ENCODE results near the gene VTCN1. TPM values are rescaled to one million over a fixed set of nuclear protein-coding genes. Genes with fewer than 3 reads are reported as not detected.

Gene VTCN1
- polyA plus RNA-seq, 3 donors, result not detected

- H3K36me3 ChIP-seq (replicated peaks in 1 of 2; ENCODE audit: control insufficient read depth in 1 of 2, insufficient read depth in 2 of 2, low read length in 2 of 2), result no peaks in the 10 kb centered on the region
- peaks cover 0 to 3% (median 2%) of the 10 kb centered on the region in 7 donors for H3K9me3 Mint-ChIP-seq
- no peaks in the 10 kb centered on the region for H3K79me2 ChIP-seq (ENCODE audit: insufficient read depth, low read length)
- no peak overlapping the region for H3K4me2 ChIP-seq (replicated peaks; ENCODE audit: extremely low read depth, low read length, poor library complexity, severe bottlenecking)
- intact Hi-C loops (cut with micrococcal nuclease), result no loop called here
- no peak for DNase-seq
- H3K4me1 Mint-ChIP-seq, result no peaks in the 10 kb centered on the region
- H3K27me3 ChIP-seq (ENCODE audit: control insufficient read depth in 2 of 2, insufficient read depth in 2 of 2, low read length in 2 of 2), result no peaks in the 10 kb centered on the region
- WGBS (ENCODE audit: insufficient coverage), result no CpG with 5 or more reads among the region's 2 CpGs
- no peak overlapping the region for H3K27ac ChIP-seq (ENCODE audit: low read depth in 1 of 2, low read length in 2 of 2)
- H3K36me3 Mint-ChIP-seq, result no peaks in the 10 kb centered on the region
- H2AFZ ChIP-seq (ENCODE audit: insufficient read depth, low read depth, low read length, poor library complexity, severe bottlenecking), result no peak overlapping the region
- H3K4me3 ChIP-seq (replicated peaks in 1 of 3; ENCODE audit: low read depth in 2 of 3, low read length in 3 of 3), result no peak overlapping the region
- no peaks in the 10 kb centered on the region for H3K4me1 ChIP-seq (ENCODE audit: control insufficient read depth in 1 of 2, insufficient read depth in 2 of 2, low read length in 2 of 2)
- H3K9me3 ChIP-seq (replicated peaks in 1 of 2; ENCODE audit: control insufficient read depth in 1 of 2, insufficient read depth in 1 of 2, low read length in 2 of 2), result peaks cover 0 to under 1% of the 10 kb centered on the region in 2 donors
- no peak overlapping the region for H3K9ac ChIP-seq (ENCODE audit: insufficient read depth, low read length, poor library complexity, severe bottlenecking)
- TF ChIP-seq CTCF (IDR thresholded peaks at IDR 0.05), result no peak
- no peak overlapping the region for H3K4me3 Mint-ChIP-seq
- no peak overlapping the region for H3K27ac Mint-ChIP-seq
- H3K27me3 Mint-ChIP-seq (ENCODE audit: low read depth in 3 of 3), result peaks cover 0 to 1% (median under 1%) of the 10 kb centered on the region in 3 donors
- no peaks in the 10 kb centered on the region for H4K20me1 ChIP-seq (ENCODE audit: insufficient read depth, low read length)
Observed at GRCh38 chr1:117146072-117146471, 64.7 kb downstream of the VTCN1 start.

- no peak for DNase-seq
- TF ChIP-seq CTCF (IDR thresholded peaks at IDR 0.05), result no peak
- H3K4me3 ChIP-seq (replicated peaks in 1 of 3; ENCODE audit: low read depth in 2 of 3, low read length in 3 of 3), result no peak overlapping the region
- no peak overlapping the region for H3K27ac ChIP-seq (ENCODE audit: low read depth in 1 of 2, low read length in 2 of 2)
- H3K4me1 ChIP-seq (ENCODE audit: control insufficient read depth in 1 of 2, insufficient read depth in 2 of 2, low read length in 2 of 2), result no peaks in the 10 kb centered on the region
- H3K9me3 ChIP-seq (replicated peaks in 1 of 2; ENCODE audit: control insufficient read depth in 1 of 2, insufficient read depth in 1 of 2, low read length in 2 of 2), result no peaks in the 10 kb centered on the region
- no peaks in the 10 kb centered on the region for H3K4me1 Mint-ChIP-seq
- intact Hi-C loops (cut with micrococcal nuclease), result no loop called here
- no peak overlapping the region for H3K4me2 ChIP-seq (replicated peaks; ENCODE audit: extremely low read depth, low read length, poor library complexity, severe bottlenecking)
- H3K27me3 Mint-ChIP-seq (ENCODE audit: low read depth in 3 of 3), result peaks cover 0 to 3% (median 1%) of the 10 kb centered on the region in 3 donors
- H3K9ac ChIP-seq (ENCODE audit: insufficient read depth, low read length, poor library complexity, severe bottlenecking), result no peak overlapping the region
- no peaks in the 10 kb centered on the region for H3K79me2 ChIP-seq (ENCODE audit: insufficient read depth, low read length)
- H3K9me3 Mint-ChIP-seq, result peaks cover 0 to 1% (median 0%) of the 10 kb centered on the region in 7 donors
- H3K27me3 ChIP-seq (ENCODE audit: control insufficient read depth in 2 of 2, insufficient read depth in 2 of 2, low read length in 2 of 2), result no peaks in the 10 kb centered on the region
- no peak overlapping the region for H2AFZ ChIP-seq (ENCODE audit: insufficient read depth, low read depth, low read length, poor library complexity, severe bottlenecking)
- H3K36me3 Mint-ChIP-seq, result no peaks in the 10 kb centered on the region
- WGBS (ENCODE audit: insufficient coverage), result no CpG with 5 or more reads among the region's 3 CpGs
- H3K36me3 ChIP-seq (replicated peaks in 1 of 2; ENCODE audit: control insufficient read depth in 1 of 2, insufficient read depth in 2 of 2, low read length in 2 of 2), result no peaks in the 10 kb centered on the region
- no peaks in the 10 kb centered on the region for H4K20me1 ChIP-seq (ENCODE audit: insufficient read depth, low read length)
- H3K4me3 Mint-ChIP-seq, result no peak overlapping the region
- no peak overlapping the region for H3K27ac Mint-ChIP-seq
Observed at GRCh38 chr1:117143871-117144270, 66.9 kb downstream of the VTCN1 start.
